Left ventricle myocardium inferior (tissue), 1 donor: ENCODE measurements around the gene SLC22A6. TPM values are rescaled to one million over a fixed set of nuclear protein-coding genes. Genes with fewer than 3 reads are reported as not detected.

Experiments used
- DNase-seq: peaks from one replicate; pipeline ENCODE4 v3.0.0-alpha.2; 2020
- H3K27ac ChIP-seq: fragments of 200-600 bp; replicated peaks from 2 replicates; pipeline ENCODE4 v1.8.0; 2021
- H3K27me3 ChIP-seq: fragments of 200-600 bp; 2 replicates; pipeline ENCODE4 v1.8.0; 2021; ENCODE audit warnings: low read depth
- H3K36me3 ChIP-seq: fragments of 200-600 bp; 2 replicates; pipeline ENCODE4 v1.8.0; 2021
- H3K4me1 ChIP-seq: fragments of 200-600 bp; 2 replicates; pipeline ENCODE4 v1.8.0; 2021
- H3K4me3 ChIP-seq: fragments of 200-600 bp; 2 replicates; pipeline ENCODE4 v1.8.0; 2021; ENCODE audit warnings: mild to moderate bottlenecking, moderate library complexity
- H3K9me3 ChIP-seq: fragments of 200-600 bp; replicated peaks from 2 replicates; pipeline ENCODE4 v1.8.0; 2021
- intact Hi-C: fragments of 100-400 bp; cut with micrococcal nuclease; formaldehyde crosslinking; loops from one replicate; pipeline ENCODE4 v1.11.0; 2022
- total RNA-seq: library from RNA; stranded (reverse); fragmentation: NEBNext Ultra II Directional; extraction: Animal tissue kit (Norgen Biotek cat#: 25700); gene quantifications from one replicate; pipeline ENCODE4 v1.2.1, GENCODE V29; 2021
- TF ChIP-seq, protein P1 (sequence below): fragments of 200-600 bp; IDR thresholded peaks from 2 replicates; pipeline ENCODE4 v1.8.0; 2021; ENCODE audit warnings: antibody characterized with exemption, mild to moderate bottlenecking, borderline replicate concordance
- donor health status: DM: no; HTN: yes; CAD: no; lungs with severe emphysema.

Gene SLC22A6
- total RNA-seq, 1 donor from 2014 or later, result not detected

DNA sequence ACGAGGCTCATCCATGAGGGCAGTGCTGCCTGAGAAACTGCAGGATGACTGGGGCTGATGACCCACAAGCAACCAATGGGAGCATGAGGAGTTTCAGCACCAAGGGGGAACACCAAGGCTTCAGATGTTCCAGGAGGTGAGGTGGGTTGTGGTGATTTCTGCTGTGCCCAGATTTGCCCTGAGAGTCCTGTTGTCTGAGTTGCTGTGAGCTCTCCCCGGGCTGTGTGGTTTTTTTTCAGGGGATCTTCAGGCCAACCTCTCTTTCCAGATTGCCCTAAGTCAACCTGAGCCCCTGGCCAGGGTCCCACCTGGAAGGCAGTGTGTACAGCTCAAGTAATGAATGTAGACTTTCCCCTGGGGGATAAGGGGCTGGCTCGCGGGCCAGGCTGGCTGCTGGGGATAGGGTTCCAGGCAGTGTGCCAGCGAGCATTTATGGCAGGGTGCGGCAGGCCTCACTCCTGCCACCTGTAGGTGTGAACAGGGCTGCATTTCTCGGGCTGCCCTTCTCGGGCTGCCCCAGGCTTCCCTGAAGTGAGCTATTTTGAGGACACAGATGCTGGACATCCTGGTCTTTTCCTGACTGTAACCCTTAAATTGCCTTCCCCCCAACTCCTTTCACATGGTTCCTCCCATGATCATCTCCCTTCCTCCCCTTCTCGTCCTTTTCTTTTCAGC, 9.8 kb downstream of the SLC22A6 start:
- TF ChIP-seq, protein P1, sequence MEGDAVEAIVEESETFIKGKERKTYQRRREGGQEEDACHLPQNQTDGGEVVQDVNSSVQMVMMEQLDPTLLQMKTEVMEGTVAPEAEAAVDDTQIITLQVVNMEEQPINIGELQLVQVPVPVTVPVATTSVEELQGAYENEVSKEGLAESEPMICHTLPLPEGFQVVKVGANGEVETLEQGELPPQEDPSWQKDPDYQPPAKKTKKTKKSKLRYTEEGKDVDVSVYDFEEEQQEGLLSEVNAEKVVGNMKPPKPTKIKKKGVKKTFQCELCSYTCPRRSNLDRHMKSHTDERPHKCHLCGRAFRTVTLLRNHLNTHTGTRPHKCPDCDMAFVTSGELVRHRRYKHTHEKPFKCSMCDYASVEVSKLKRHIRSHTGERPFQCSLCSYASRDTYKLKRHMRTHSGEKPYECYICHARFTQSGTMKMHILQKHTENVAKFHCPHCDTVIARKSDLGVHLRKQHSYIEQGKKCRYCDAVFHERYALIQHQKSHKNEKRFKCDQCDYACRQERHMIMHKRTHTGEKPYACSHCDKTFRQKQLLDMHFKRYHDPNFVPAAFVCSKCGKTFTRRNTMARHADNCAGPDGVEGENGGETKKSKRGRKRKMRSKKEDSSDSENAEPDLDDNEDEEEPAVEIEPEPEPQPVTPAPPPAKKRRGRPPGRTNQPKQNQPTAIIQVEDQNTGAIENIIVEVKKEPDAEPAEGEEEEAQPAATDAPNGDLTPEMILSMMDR, result peak; percentile 63
- Histone ChIP-seq H3K36me3 (no peaks in the 10 kb centered on the region), H3K9me3 (no peaks in the 10 kb centered on the region), H3K27me3 (peaks cover 5% of the 10 kb centered on the region), H3K4me3 (no peak overlapping the region), H3K4me1 (peaks cover 14% of the 10 kb centered on the region), H3K27ac (no peak overlapping the region)
- DNase-seq, result peak; percentile 56
- intact Hi-C loops, result no loop called here

DNA sequence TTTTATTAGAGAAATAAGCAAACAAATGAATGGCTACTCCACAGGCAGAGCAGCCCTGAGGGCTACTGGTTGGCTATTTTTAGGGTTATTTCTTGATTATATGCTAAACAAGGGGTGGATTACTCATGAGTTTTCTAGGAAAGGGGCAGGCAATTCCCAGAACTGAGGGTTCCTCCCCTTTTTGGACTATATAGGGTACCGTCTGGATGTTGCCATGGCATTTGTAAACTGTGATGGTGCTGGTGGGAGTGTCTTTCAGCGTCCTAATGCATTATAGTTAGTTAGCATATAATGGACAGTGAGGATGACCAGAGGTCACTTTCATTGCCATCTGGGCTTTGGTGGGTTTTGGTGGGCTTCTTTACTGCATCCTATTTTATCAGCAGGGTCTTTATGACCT, 19.2 kb downstream of the SLC22A6 start:
- Histone ChIP-seq H3K4me3 (no peak overlapping the region), H3K9me3 (no peaks in the 10 kb centered on the region), H3K27me3 (peaks cover 13% of the 10 kb centered on the region), H3K36me3 (no peaks in the 10 kb centered on the region), H3K27ac (no peak overlapping the region), H3K4me1 (no peaks in the 10 kb centered on the region)
- TF ChIP-seq, protein P1, result no peak
- no peak for DNase-seq
- intact Hi-C loops, result no loop called here

DNA sequence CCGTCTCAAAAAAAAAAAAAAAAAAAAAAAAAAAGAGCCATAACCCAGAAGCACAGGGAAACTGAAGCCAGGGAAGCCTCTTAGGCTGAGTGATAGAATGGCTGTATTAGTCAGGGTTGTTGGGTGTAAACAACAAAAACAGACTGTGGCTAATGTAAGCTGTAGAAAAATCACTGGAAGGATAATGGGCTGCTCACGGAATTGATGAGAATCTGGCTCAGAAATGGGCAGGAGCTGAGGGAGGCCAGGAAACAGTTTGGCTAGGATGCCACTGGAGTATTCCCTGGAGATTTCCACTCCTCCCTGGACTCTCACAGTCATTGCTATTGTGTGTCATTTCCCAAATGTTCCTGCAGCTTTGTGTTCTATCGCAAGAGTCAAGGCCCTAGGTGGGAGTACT, 22.4 kb downstream of the SLC22A6 start:
- Histone ChIP-seq H3K36me3 (no peaks in the 10 kb centered on the region), H3K4me3 (no peak overlapping the region), H3K27ac (no peak overlapping the region), H3K27me3 (peaks cover 13% of the 10 kb centered on the region), H3K9me3 (no peaks in the 10 kb centered on the region), H3K4me1 (peaks cover 16% of the 10 kb centered on the region)
- TF ChIP-seq, protein P1, result no peak
- intact Hi-C loops, result no loop called here
- DNase-seq, result no peak

DNA sequence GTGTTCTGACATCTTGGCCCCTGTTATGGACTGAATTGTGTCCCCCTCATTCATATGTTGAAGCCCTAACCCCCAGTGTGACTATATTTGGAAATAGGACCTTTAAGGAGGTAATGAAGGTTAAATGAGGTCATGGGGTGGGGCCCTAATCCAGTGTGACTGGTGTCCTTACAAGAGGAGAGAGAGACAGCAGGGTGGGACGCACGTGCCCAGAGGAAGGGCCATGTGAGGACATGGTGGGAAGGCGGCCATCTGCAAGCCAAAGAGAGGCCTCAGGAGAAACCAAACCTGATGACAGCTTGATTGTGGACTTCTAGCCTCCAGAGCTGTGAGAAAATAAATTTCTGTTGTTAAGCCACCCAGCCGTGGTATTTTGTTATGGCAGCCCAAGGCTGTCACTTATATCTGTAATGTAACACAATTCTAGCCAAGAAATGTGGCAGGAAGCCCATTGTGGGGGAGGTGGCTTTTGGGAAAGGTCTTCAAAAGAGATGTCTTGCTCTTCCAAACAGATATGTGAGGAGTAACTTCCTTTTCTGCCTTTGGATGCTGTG, 23.7 kb downstream of the SLC22A6 start:
- intact Hi-C loops, result no loop called here
- Histone ChIP-seq H3K36me3 (no peaks in the 10 kb centered on the region), H3K4me1 (peaks cover 16% of the 10 kb centered on the region), H3K9me3 (no peaks in the 10 kb centered on the region), H3K27ac (no peak overlapping the region), H3K27me3 (peaks cover 15% of the 10 kb centered on the region), H3K4me3 (no peak overlapping the region)
- no peak for DNase-seq
- TF ChIP-seq, protein P1, result no peak

- Histone ChIP-seq H3K27me3 (peaks cover 16% of the 10 kb centered on the region), H3K27ac (peak overlapping the region; percentile 4), H3K9me3 (no peaks in the 10 kb centered on the region), H3K4me1 (peaks cover 16% of the 10 kb centered on the region), H3K4me3 (no peak overlapping the region), H3K36me3 (no peaks in the 10 kb centered on the region)
- TF ChIP-seq, protein P1, result no peak
- intact Hi-C loops, result no loop called here
- DNase-seq, result no peak
Observed at GRCh38 chr11:62959422-62959980, 25.3 kb downstream of the SLC22A6 start.
